Activated naive CD4-positive, alpha-beta T cell treated with anti-CD3 and anti-CD28 coated beads, Interleukin-2, amount 50 U/mL, for 24 hours (primary cell): ENCODE measurements around the gene EIF4E2.
A peak's percentile ranks its signal among the peaks of the same experiment; 100 is the strongest.

Source experiments
- H3K27ac Mint-ChIP-seq: one replicate; pipeline ENCODE4 v1.8.0; 2021; ENCODE audit warnings: mild to moderate bottlenecking, mixed read lengths
- H3K27me3 Mint-ChIP-seq: one replicate; pipeline ENCODE4 v1.8.0; 2021; ENCODE audit warnings: mixed read lengths
- H3K36me3 Mint-ChIP-seq: one replicate; pipeline ENCODE4 v1.8.0; 2021; ENCODE audit warnings: mixed read lengths
- H3K4me1 Mint-ChIP-seq: one replicate; pipeline ENCODE4 v1.8.0; 2021; ENCODE audit warnings: mixed read lengths
- H3K4me3 Mint-ChIP-seq: one replicate; pipeline ENCODE4 v1.8.0; 2021; ENCODE audit warnings: mild to moderate bottlenecking, mixed read lengths
- H3K9me3 Mint-ChIP-seq: one replicate; pipeline ENCODE4 v1.8.0; 2021; ENCODE audit warnings: mixed read lengths

Gene EIF4E2

GRCh38 chr2:232516551-232516950, 33.9 kb upstream of the EIF4E2 start:
- peaks cover 3% of the 10 kb centered on the region for H3K4me1 Mint-ChIP-seq
- no peaks in the 10 kb centered on the region for H3K36me3 Mint-ChIP-seq
- no peak overlapping the region for H3K27ac Mint-ChIP-seq
- H3K9me3 Mint-ChIP-seq = no peaks in the 10 kb centered on the region
- peaks cover 13% of the 10 kb centered on the region for H3K27me3 Mint-ChIP-seq
- H3K4me3 Mint-ChIP-seq = no peak overlapping the region

- no peaks in the 10 kb centered on the region for H3K36me3 Mint-ChIP-seq
- H3K4me3 Mint-ChIP-seq = no peak overlapping the region
- no peaks in the 10 kb centered on the region for H3K9me3 Mint-ChIP-seq
- H3K27me3 Mint-ChIP-seq = peaks cover 14% of the 10 kb centered on the region
- peaks cover 10% of the 10 kb centered on the region for H3K4me1 Mint-ChIP-seq
- no peak overlapping the region for H3K27ac Mint-ChIP-seq
Observed at GRCh38 chr2:232518844-232519243, 31.6 kb upstream of the EIF4E2 start.

- Mint-ChIP-seq H3K4me1 (peaks cover 13% of the 10 kb centered on the region), H3K4me3 (no peak within 1 kb of the TSS), H3K36me3 (no peaks in the 10 kb centered on the region), H3K27ac (no peak within 1 kb of the TSS), H3K9me3 (no peaks in the 10 kb centered on the region), H3K27me3 (peaks cover 20% of the 10 kb centered on the region)
Observed at GRCh38 chr2:232519581-232520438, 30.7 kb upstream of the EIF4E2 start, which contains the start of gene PRSS56. PRSS56 (plus strand) TSS chr2:232520388; CDS start chr2:232520599, 211 bp downstream.

- Mint-ChIP-seq H3K27ac (no peak overlapping the region), H3K4me3 (no peak overlapping the region), H3K27me3 (peaks cover 20% of the 10 kb centered on the region), H3K9me3 (no peaks in the 10 kb centered on the region), H3K4me1 (peaks cover 13% of the 10 kb centered on the region), H3K36me3 (no peaks in the 10 kb centered on the region)
Observed at GRCh38 chr2:232520489-232520888, 30.0 kb upstream of the EIF4E2 start.

GRCh38 chr2:232521098-232521497, 29.4 kb upstream of the EIF4E2 start:
- Mint-ChIP-seq H3K4me1 (peaks cover 13% of the 10 kb centered on the region), H3K27me3 (peaks cover 20% of the 10 kb centered on the region), H3K36me3 (no peaks in the 10 kb centered on the region), H3K27ac (no peak overlapping the region), H3K9me3 (no peaks in the 10 kb centered on the region), H3K4me3 (no peak overlapping the region)

GRCh38 chr2:232521959-232522622, 28.4 kb upstream of the EIF4E2 start:
- no peak overlapping the region for H3K4me3 Mint-ChIP-seq
- peaks cover 20% of the 10 kb centered on the region for H3K27me3 Mint-ChIP-seq

GRCh38 chr2:232522623-232523401, 27.7 kb upstream of the EIF4E2 start:
- Mint-ChIP-seq H3K4me1 (peaks cover 14% of the 10 kb centered on the region), H3K9me3 (no peaks in the 10 kb centered on the region), H3K27me3 (peaks cover 21% of the 10 kb centered on the region), H3K4me3 (peak overlapping the region; percentile 61), H3K36me3 (no peaks in the 10 kb centered on the region), H3K27ac (peak overlapping the region; percentile 43)

More at GRCh38 chr2:232521959-232522622, 28.4 kb upstream of the EIF4E2 start:
- Mint-ChIP-seq H3K27ac (no peak overlapping the region), H3K4me1 (peaks cover 13% of the 10 kb centered on the region), H3K9me3 (no peaks in the 10 kb centered on the region), H3K36me3 (no peaks in the 10 kb centered on the region)

GRCh38 chr2:232523402-232523681, 27.1 kb upstream of the EIF4E2 start:
- peak overlapping the region; percentile 61 for H3K4me3 Mint-ChIP-seq

GRCh38 chr2:232523682-232524597, 26.5 kb upstream of the EIF4E2 start:
- peaks cover 26% of the 10 kb centered on the region for H3K27me3 Mint-ChIP-seq
- H3K4me1 Mint-ChIP-seq = peaks cover 25% of the 10 kb centered on the region
- peak overlapping the region; percentile 26 for H3K4me3 Mint-ChIP-seq
- no peaks in the 10 kb centered on the region for H3K9me3 Mint-ChIP-seq
- H3K27ac Mint-ChIP-seq = no peak overlapping the region
- H3K36me3 Mint-ChIP-seq = no peaks in the 10 kb centered on the region

More at GRCh38 chr2:232523402-232523681, 27.1 kb upstream of the EIF4E2 start:
- H3K27me3 Mint-ChIP-seq = peaks cover 24% of the 10 kb centered on the region
- no peaks in the 10 kb centered on the region for H3K9me3 Mint-ChIP-seq
- H3K4me1 Mint-ChIP-seq = peaks cover 19% of the 10 kb centered on the region
- H3K36me3 Mint-ChIP-seq = no peaks in the 10 kb centered on the region
- peak overlapping the region; percentile 43 for H3K27ac Mint-ChIP-seq

- H3K27ac Mint-ChIP-seq = no peak overlapping the region
- H3K4me3 Mint-ChIP-seq = no peak overlapping the region
- H3K36me3 Mint-ChIP-seq = no peaks in the 10 kb centered on the region
- H3K27me3 Mint-ChIP-seq = peaks cover 22% of the 10 kb centered on the region
- peaks cover 30% of the 10 kb centered on the region for H3K4me1 Mint-ChIP-seq
- no peaks in the 10 kb centered on the region for H3K9me3 Mint-ChIP-seq
Observed at GRCh38 chr2:232524771-232525170, 25.7 kb upstream of the EIF4E2 start.

- Mint-ChIP-seq H3K9me3 (no peaks in the 10 kb centered on the region), H3K27me3 (peaks cover 22% of the 10 kb centered on the region), H3K4me1 (peaks cover 30% of the 10 kb centered on the region), H3K36me3 (no peaks in the 10 kb centered on the region), H3K4me3 (no peak overlapping the region), H3K27ac (no peak overlapping the region)
Observed at GRCh38 chr2:232525199-232525598, 25.3 kb upstream of the EIF4E2 start.

GRCh38 chr2:232525791-232526371, 24.6 kb upstream of the EIF4E2 start, which contains the start of gene CHRND:
CHRND (plus strand) TSS chr2:232526160; CDS start chr2:232526216, 56 bp downstream.
- H3K27me3 Mint-ChIP-seq = peaks cover 18% of the 10 kb centered on the region

GRCh38 chr2:232526372-232526941, 24.0 kb upstream of the EIF4E2 start:
- no peaks in the 10 kb centered on the region for H3K36me3 Mint-ChIP-seq
- no peak overlapping the region for H3K27ac Mint-ChIP-seq
- H3K9me3 Mint-ChIP-seq = no peaks in the 10 kb centered on the region
- H3K27me3 Mint-ChIP-seq = peaks cover 17% of the 10 kb centered on the region
- peaks cover 28% of the 10 kb centered on the region for H3K4me1 Mint-ChIP-seq
- no peak overlapping the region for H3K4me3 Mint-ChIP-seq

More at GRCh38 chr2:232525791-232526371, 24.6 kb upstream of the EIF4E2 start, which contains the start of gene CHRND:
- H3K36me3 Mint-ChIP-seq = no peaks in the 10 kb centered on the region
- no peak within 1 kb of the TSS for H3K4me3 Mint-ChIP-seq
- peak within 1 kb of the TSS; percentile 30 for H3K27ac Mint-ChIP-seq
- no peaks in the 10 kb centered on the region for H3K9me3 Mint-ChIP-seq
- peaks cover 30% of the 10 kb centered on the region for H3K4me1 Mint-ChIP-seq

- Mint-ChIP-seq H3K36me3 (no peaks in the 10 kb centered on the region), H3K4me3 (no peak overlapping the region), H3K9me3 (no peaks in the 10 kb centered on the region), H3K27ac (no peak overlapping the region), H3K27me3 (peaks cover 18% of the 10 kb centered on the region), H3K4me1 (peaks cover 24% of the 10 kb centered on the region)
Observed at GRCh38 chr2:232527905-232528470, 22.5 kb upstream of the EIF4E2 start.
